HepG2 (cell line): ENCODE measurements around the gene TRPC4AP. TPM values are rescaled to one million over a fixed set of nuclear protein-coding genes. Genes with fewer than 3 reads are reported as not detected.

Experiments used
- BCL6 ChIP-seq: IDR thresholded peaks from 2 replicates; pipeline ENCODE4 v1.6.1; 2016; ENCODE audit warnings: missing genetic modification reagents, missing compliant biosample characterization
- BRD4 ChIP-seq: sonication (generic); formaldehyde crosslinking; IDR thresholded peaks from 2 replicates; pipeline ENCODE4 v1.4.0; 2020; ENCODE audit warnings: missing genetic modification reagents
- DPF2 ChIP-seq: sonication (generic); formaldehyde crosslinking; IDR thresholded peaks from 2 replicates; pipeline ENCODE4 v1.4.0; 2020; ENCODE audit warnings: mild to moderate bottlenecking, low read depth, missing genetic modification reagents, borderline replicate concordance
- ERF ChIP-seq: IDR thresholded peaks from 2 replicates; pipeline ENCODE4 v1.6.1; 2018; ENCODE audit warnings: missing biosample characterization, missing genetic modification reagents
- HMG20B ChIP-seq: conservative IDR thresholded peaks from 2 replicates; pipeline ENCODE4 v1.6.1; 2016; ENCODE audit warnings: missing genetic modification reagents, missing compliant biosample characterization
- JARID2 ChIP-seq: sonication (generic); formaldehyde crosslinking; IDR thresholded peaks from 2 replicates; pipeline ENCODE4 v1.8.1; 2023; ENCODE audit warnings: missing genetic modification reagents, inconsistent platforms; ENCODE audit not compliant: insufficient replicate concordance
- KLF6 ChIP-seq: IDR thresholded peaks from 2 replicates; pipeline ENCODE4 v1.8.0; 2016; ENCODE audit warnings: missing biosample characterization, missing genetic modification reagents
- MBNL3 ChIP-seq: fragments of 250-450 bp; sonication (Bioruptor Pico); conservative IDR thresholded peaks from 2 replicates; pipeline ENCODE4 v1.8.0; 2022; ENCODE audit warnings: mild to moderate bottlenecking, inconsistent platforms
- NFAT5 ChIP-seq: sonication (generic); formaldehyde crosslinking; IDR thresholded peaks from 2 replicates; pipeline ENCODE4 v1.4.0; 2020; ENCODE audit warnings: missing genetic modification reagents
- PBX3 ChIP-seq: sonication (generic); formaldehyde crosslinking; IDR thresholded peaks from 2 replicates; pipeline ENCODE4 v1.8.1; 2023; ENCODE audit warnings: missing genetic modification reagents, inconsistent platforms, borderline replicate concordance
- PREB ChIP-seq: sonication (generic); formaldehyde crosslinking; IDR thresholded peaks from 2 replicates; pipeline ENCODE4 v1.4.0; 2020; ENCODE audit warnings: missing genetic modification reagents
- RNF2 ChIP-seq: fragments of 450-650 bp; conservative IDR thresholded peaks from 2 replicates; pipeline ENCODE4 v1.6.1; 2016; ENCODE audit warnings: low read depth
- STAT5B ChIP-seq: sonication (generic); formaldehyde crosslinking; IDR thresholded peaks from 2 replicates; pipeline ENCODE4 v1.4.0; 2020; ENCODE audit warnings: missing genetic modification reagents
- TGIF2 ChIP-seq: IDR thresholded peaks from 2 replicates; pipeline ENCODE4 v1.6.1; 2016; ENCODE audit warnings: control low read depth, missing compliant biosample characterization
- ZBTB34 ChIP-seq: sonication (generic); formaldehyde crosslinking; IDR thresholded peaks from 2 replicates; pipeline ENCODE4 v1.8.0; 2022; ENCODE audit warnings: mild to moderate bottlenecking, missing genetic modification reagents
- ZFP1 ChIP-seq: IDR thresholded peaks from 2 replicates; pipeline ENCODE4 v1.6.1; 2016
- ZGPAT ChIP-seq: IDR thresholded peaks from 2 replicates; pipeline ENCODE4 v1.6.1; 2016; ENCODE audit warnings: mild to moderate bottlenecking
- ZNF205 ChIP-seq: IDR thresholded peaks from 2 replicates; pipeline ENCODE4 v1.6.1; 2018; ENCODE audit warnings: missing biosample characterization, missing genetic modification reagents
- ZNF296 ChIP-seq: sonication (generic); formaldehyde crosslinking; conservative IDR thresholded peaks from 2 replicates; pipeline ENCODE4 v1.5.0; 2020; ENCODE audit warnings: mild to moderate bottlenecking, missing genetic modification reagents
- ZNF510 ChIP-seq: sonication (generic); formaldehyde crosslinking; IDR thresholded peaks from 2 replicates; pipeline ENCODE4 v1.4.0; 2020; ENCODE audit warnings: low read depth, mild to moderate bottlenecking, missing genetic modification reagents
- polyA plus RNA-seq, 8 experiments: library from polyadenylated mRNA; depleted of rRNA in 3 of 8; stranded (reverse) in 7 of 8; unstranded in 1 of 8; fragments of >200 nt; fragmentation: Illumina TruSeq in 4 of 8; extraction: Trizol in 4 of 8; gene quantifications; 2 replicates each; pipeline versions ENCODE4 v1.2.1 to v1.2.3, GENCODE V29; 2011 to 2016; ENCODE audit warnings: low read depth in 4 of 8, missing spikeins in 1 of 8, mixed read lengths in 1 of 8; ENCODE audit not compliant: insufficient read depth in 1 of 8
- total RNA-seq, 5 experiments: library from RNA; depleted of rRNA; stranded (reverse); fragments of >200 nt; fragmentation: Illumina TruSeq; extraction: Trizol; gene quantifications; 2 replicates each; pipeline ENCODE4 v1.2.3, GENCODE V29; 2016; ENCODE audit warnings: low read depth in 1 of 5

TRPC4AP gene
- total and polyA plus RNA-seq, 2 of the 13 experiments (the other 11 are each of a cell fraction or from before 2014, with no cell fraction given): 136 to 137 TPM

GRCh38 chr20:34994509-34995131, 98.0 kb downstream of the TRPC4AP start (continued):
- TF ChIP-seq HMG20B (no peak), PREB (CRISPR knock-in tag) (no peak), STAT5B (no peak), PBX3 (CRISPR knock-in tag) (no peak), BRD4 (CRISPR knock-in tag) (no peak), ZNF205 (CRISPR knock-in tag) (no peak), ZNF296 (CRISPR knock-in tag) (no peak), ZNF510 (CRISPR knock-in tag) (no peak), ZBTB34 (CRISPR knock-in tag) (peak; percentile 87), DPF2 (no peak), KLF6 (CRISPR knock-in tag) (no peak), ERF (CRISPR knock-in tag) (no peak), TGIF2 (CRISPR knock-in tag) (no peak), ZFP1 (CRISPR knock-in tag) (no peak), RNF2 (peak; percentile 68), NFAT5 (CRISPR knock-in tag) (peak; percentile 48; the same call in 1 of the 2 replicates), BCL6 (CRISPR knock-in tag) (no peak), MBNL3 (CRISPR knock-in tag) (no peak), ZGPAT (CRISPR knock-in tag) (no peak), JARID2 (CRISPR knock-in tag) (no peak)
